Uterus (tissue), 4 donors: Measurements from ENCODE around the gene SLC12A1. TPM values are rescaled to one million over a fixed set of nuclear protein-coding genes. Genes with fewer than 3 reads are reported as not detected.

Experiments
- DNase-seq, 2 donors: peaks; one replicate each; pipeline ENCODE4 v3.0.0-alpha.2; 2019 to 2020
- H3K27ac ChIP-seq, 2 donors: fragments of 200-600 bp; sonication (generic); 1 replicate in 1 of 2; 2 replicates in 1 of 2; pipeline ENCODE4 v1.5.1; 2016 to 2018
- H3K27me3 ChIP-seq, 2 donors: fragments of 200-600 bp; sonication (generic); one replicate each; pipeline ENCODE4 v1.5.1; 2018 to 2019; ENCODE audit warnings: control low read depth in 1 of 2
- H3K36me3 ChIP-seq, 2 donors: fragments of 200-600 bp; sonication (generic); one replicate each; pipeline ENCODE4 v1.5.1; 2019; ENCODE audit warnings: control low read depth in 1 of 2
- H3K4me1 ChIP-seq, 2 donors: fragments of 200-600 bp; sonication (generic); one replicate each; pipeline ENCODE4 v1.5.1; 2018 to 2019; ENCODE audit warnings: control low read depth in 1 of 2
- H3K4me3 ChIP-seq, 2 donors: fragments of 200-600 bp; sonication (generic); 1 replicate in 1 of 2; 2 replicates in 1 of 2; pipeline ENCODE4 v1.5.1; 2018 to 2019; ENCODE audit warnings: mild to moderate bottlenecking in 1 of 2
- H3K9me3 ChIP-seq, 2 donors: fragments of 200-600 bp; sonication (generic); one replicate each; pipeline ENCODE4 v1.5.1; 2019; ENCODE audit warnings: control low read depth in 1 of 2
- CTCF ChIP-seq, 4 experiments: fragments of 200-600 bp in 2 of 4; fragments of 450-650 bp in 2 of 4; sonication (generic) in 2 of 4; IDR thresholded peaks; one replicate each; pipeline ENCODE4 v1.5.1; 2016 to 2019; ENCODE audit warnings: antibody characterized with exemption in 4 of 4, mild to moderate bottlenecking in 2 of 4, moderate library complexity in 1 of 4
- POLR2A ChIP-seq, 2 donors: fragments of 450-650 bp; IDR thresholded peaks; one replicate each; pipeline ENCODE4 v1.6.1; 2016; ENCODE audit warnings: antibody characterized with exemption in 2 of 2, mild to moderate bottlenecking in 1 of 2, moderate library complexity in 1 of 2
- intact Hi-C: fragments of 100-400 bp; cut with DNase I; formaldehyde crosslinking; loops from one replicate; pipeline ENCODE4 v1.15.1; 2023; ENCODE audit warnings: low total_unique reads
- total RNA-seq, 4 donors: library from RNA; depleted of rRNA in 3 of 4; stranded (reverse); fragments of >200 nt in 3 of 4; gene quantifications; one replicate each; pipeline versions ENCODE4 v1.1.0 to v1.2.4, GENCODE V29; 2014 to 2023
- donor health status: DM: yes; HTN: yes; CAD: no.

SLC12A1 gene
- total RNA-seq, 4 donors from 2014 or later, result 0.41 TPM; not detected in 3

GRCh38 chr15:48177383-48177765 lies 28.7 kb upstream of the SLC12A1 start:
- no peak for TF ChIP-seq CTCF (IDR thresholded peaks at IDR 0.05)
- Histone ChIP-seq H3K27ac (peak overlapping the region in 1 of 2 donors; percentile 56), H3K4me1 (no peaks in the 10 kb centered on the region), H3K4me3 (peak overlapping the region; percentile 16 to 47), H3K9me3 (no peaks in the 10 kb centered on the region), H3K36me3 (no peaks in the 10 kb centered on the region), H3K27me3 (no peaks in the 10 kb centered on the region)
- intact Hi-C loops, result no loop called here
- DNase-seq, result no peak

- DNase-seq, result peak; percentile 32 to 36
- peak within 1 kb of the TSS; percentile 16 to 47 for H3K4me3 ChIP-seq
- peak within 1 kb of the TSS in 1 of 2 donors; percentile 56 for H3K27ac ChIP-seq
- intact Hi-C loops, result no loop called here
- no peaks in the 10 kb centered on the region for H3K36me3 ChIP-seq
- H3K4me1 ChIP-seq, result no peaks in the 10 kb centered on the region
- TF ChIP-seq CTCF (IDR thresholded peaks at IDR 0.05), result no peak
- TF ChIP-seq POLR2A (IDR thresholded peaks at IDR 0.05), result no peak
- no peaks in the 10 kb centered on the region for H3K9me3 ChIP-seq
- H3K27me3 ChIP-seq, result no peaks in the 10 kb centered on the region
Observed at GRCh38 chr15:48177766-48178647, 28.1 kb upstream of the SLC12A1 start, which contains the start of gene MYEF2. Gene MYEF2 (minus strand): TSS chr15:48178295. CDS start chr15:48178237, 58 bp downstream.

- DNase-seq, result no peak
- Histone ChIP-seq H3K27me3 (no peaks in the 10 kb centered on the region), H3K9me3 (no peaks in the 10 kb centered on the region), H3K27ac (no peak overlapping the region), H3K4me1 (no peaks in the 10 kb centered on the region), H3K36me3 (no peaks in the 10 kb centered on the region), H3K4me3 (no peak overlapping the region)
- intact Hi-C loops, result no loop called here
- TF ChIP-seq POLR2A (IDR thresholded peaks at IDR 0.05) (no peak), CTCF (IDR thresholded peaks at IDR 0.05) (no peak)
Observed at GRCh38 chr15:48178648-48178931, 27.5 kb upstream of the SLC12A1 start.

- Histone ChIP-seq H3K27ac (no peak overlapping the region), H3K27me3 (no peaks in the 10 kb centered on the region), H3K4me3 (no peak overlapping the region), H3K9me3 (no peaks in the 10 kb centered on the region), H3K4me1 (no peaks in the 10 kb centered on the region), H3K36me3 (no peaks in the 10 kb centered on the region)
- intact Hi-C loops, result no loop called here
- DNase-seq, result no peak
- TF ChIP-seq CTCF (IDR thresholded peaks at IDR 0.05) (no peak), POLR2A (IDR thresholded peaks at IDR 0.05) (no peak)
Observed at GRCh38 chr15:48182749-48183148, 23.4 kb upstream of the SLC12A1 start.

GRCh38 chr15:48185529-48185928 lies 20.6 kb upstream of the SLC12A1 start:
- no peaks in the 10 kb centered on the region for H3K9me3 ChIP-seq
- intact Hi-C loops, result no loop called here
- H3K4me3 ChIP-seq, result no peak overlapping the region
- H3K4me1 ChIP-seq, result no peaks in the 10 kb centered on the region
- no peaks in the 10 kb centered on the region for H3K27me3 ChIP-seq
- no peak for TF ChIP-seq POLR2A (IDR thresholded peaks at IDR 0.05)
- no peak for TF ChIP-seq CTCF (IDR thresholded peaks at IDR 0.05)
- H3K36me3 ChIP-seq, result no peaks in the 10 kb centered on the region
- no peak overlapping the region for H3K27ac ChIP-seq
- DNase-seq, result no peak
